ENCODE data around the gene TPMT.
"Not testable (repeated sequence)": the region's sequence is repeated elsewhere in the genome, so short reads cannot be mapped to it uniquely, and the experiment has no call there.

Gene TPMT

GRCh38 chr6:18155150-18155863 lies 430 bp upstream of the TPMT start, which contains the start of gene KDM1B:
Gene KDM1B (plus strand): TSS chr6:18155422. CDS start chr6:18159896, 4,474 bp downstream.
- DNase-seq, result peak; percentile 94 to 95

GRCh38 chr6:18153311-18153703 lies 1.6 kb downstream of the TPMT start:
- DNase-seq, result no peak

GRCh38 chr6:18151801-18152200 lies 3.1 kb downstream of the TPMT start:
- DNase-seq, result no peak

- not testable (repeated sequence) for DNase-seq
Observed at GRCh38 chr6:18151391-18151790, 3.5 kb downstream of the TPMT start.

- no peak for DNase-seq
Observed at GRCh38 chr6:18148304-18149025, 6.4 kb downstream of the TPMT start.

- no peak for DNase-seq
Observed at GRCh38 chr6:18147616-18148015, 7.3 kb downstream of the TPMT start.

GRCh38 chr6:18147160-18147559 lies 7.7 kb downstream of the TPMT start:
- DNase-seq, result no peak

GRCh38 chr6:18142591-18142861 lies 12.4 kb downstream of the TPMT start:
- DNase-seq, result no peak

GRCh38 chr6:18141805-18142590 lies 12.9 kb downstream of the TPMT start:
- DNase-seq, result no peak

GRCh38 chr6:18139935-18140621 lies 14.8 kb downstream of the TPMT start:
- DNase-seq, result no peak

GRCh38 chr6:18138906-18139305 lies 16.0 kb downstream of the TPMT start:
- no peak for DNase-seq

- DNase-seq, result no peak
Observed at GRCh38 chr6:18136260-18136659, 18.6 kb downstream of the TPMT start.

- DNase-seq, result no peak
Observed at GRCh38 chr6:18135171-18135570, 19.7 kb downstream of the TPMT start.

GRCh38 chr6:18132346-18132745 lies 22.5 kb downstream of the TPMT start:
- no peak for DNase-seq

- DNase-seq, result no peak
Observed at GRCh38 chr6:18126121-18126520, 28.8 kb downstream of the TPMT start.

GRCh38 chr6:18122128-18123093 lies 32.5 kb downstream of the TPMT start, which contains the start of gene NHLRC1:
Gene NHLRC1 (minus strand): TSS chr6:18122677. CDS start chr6:18122606, 71 bp downstream.
- peak; percentile 85 to 91 for DNase-seq

- peak; percentile 5 to 24 for DNase-seq
Observed at GRCh38 chr6:18121580-18122127, 33.2 kb downstream of the TPMT start.

- DNase-seq, result no peak
Observed at GRCh38 chr6:18119236-18119635, 35.6 kb downstream of the TPMT start.

GRCh38 chr6:18118330-18118729 lies 36.5 kb downstream of the TPMT start:
- DNase-seq, result no peak

- DNase-seq, result no peak
Observed at GRCh38 chr6:18117136-18117535, 37.7 kb downstream of the TPMT start.

- no peak for DNase-seq
Observed at GRCh38 chr6:18115356-18115755, 39.5 kb downstream of the TPMT start.

- no peak for DNase-seq
Observed at GRCh38 chr6:18110162-18110561, 44.7 kb downstream of the TPMT start.
